Mesendoderm (in vitro differentiated cells): ENCODE data around the gene ADCK1.

ENCODE experiments used
- DNase-seq: peaks from one replicate; pipeline ENCODE4 v3.0.0; 2013
- H2AK5ac ChIP-seq: 2 replicates; pipeline ENCODE4 v1.6.1; 2013; ENCODE audit warnings: low read length, inconsistent platforms
- H2BK120ac ChIP-seq: 2 replicates; pipeline ENCODE4 v1.6.1; 2013; ENCODE audit warnings: low read depth, mild to moderate bottlenecking, low read length, moderate library complexity, mixed read lengths
- H2BK15ac ChIP-seq: replicated peaks from 2 replicates; pipeline ENCODE4 v1.6.1; 2013; ENCODE audit warnings: low read depth, mild to moderate bottlenecking, moderate library complexity
- H2BK5ac ChIP-seq: 2 replicates; pipeline ENCODE4 v1.6.1; 2013; ENCODE audit warnings: low read length, inconsistent platforms
- H3K18ac ChIP-seq: 2 replicates; pipeline ENCODE4 v1.6.1; 2013; ENCODE audit warnings: mild to moderate bottlenecking, low read length, mixed read lengths
- H3K23ac ChIP-seq: one replicate; pipeline ENCODE4 v1.6.1; 2013; ENCODE audit warnings: low read length
- H3K27ac ChIP-seq: 2 replicates; pipeline ENCODE4 v1.5.1; 2013; ENCODE audit warnings: low read depth, mild to moderate bottlenecking, inconsistent platforms, low read length, moderate library complexity
- H3K27me3 ChIP-seq: 2 replicates; pipeline ENCODE4 v1.6.1; 2013; ENCODE audit warnings: low read length, control low read depth, mild to moderate bottlenecking, inconsistent platforms; ENCODE audit not compliant: insufficient read depth, poor library complexity
- H3K36me3 ChIP-seq: 2 replicates; pipeline ENCODE4 v1.6.1; 2013; ENCODE audit warnings: low read length, inconsistent platforms; ENCODE audit not compliant: control insufficient read depth, insufficient read depth
- H3K4ac ChIP-seq: one replicate; pipeline ENCODE4 v1.6.1; 2013; ENCODE audit warnings: low read depth, mild to moderate bottlenecking, low read length, moderate library complexity
- H3K4me1 ChIP-seq: 2 replicates; pipeline ENCODE4 v1.6.1; 2013; ENCODE audit warnings: low read depth, low read length, inconsistent platforms; ENCODE audit not compliant: control insufficient read depth
- H3K4me2 ChIP-seq: 2 replicates; pipeline ENCODE4 v1.6.1; 2013; ENCODE audit warnings: low read length
- H3K4me3 ChIP-seq: 2 replicates; pipeline ENCODE4 v1.5.1; 2013; ENCODE audit warnings: mild to moderate bottlenecking, low read length
- H3K56ac ChIP-seq: one replicate; pipeline ENCODE4 v1.6.1; 2013; ENCODE audit warnings: low read length
- H3K79me1 ChIP-seq: 2 replicates; pipeline ENCODE4 v1.6.1; 2013; ENCODE audit warnings: low read length, inconsistent platforms
- H3K79me2 ChIP-seq: 2 replicates; pipeline ENCODE4 v1.6.1; 2013; ENCODE audit warnings: mild to moderate bottlenecking, low read length; ENCODE audit not compliant: control insufficient read depth, insufficient read depth
- H3K9ac ChIP-seq: 2 replicates; pipeline ENCODE4 v1.6.1; 2013; ENCODE audit warnings: low read length, inconsistent platforms
- H4K5ac ChIP-seq: one replicate; pipeline ENCODE4 v1.6.1; 2013; ENCODE audit warnings: low read length
- H4K8ac ChIP-seq: one replicate; pipeline ENCODE4 v1.6.1; 2013; ENCODE audit warnings: low read depth, mild to moderate bottlenecking, control low read depth, low read length, moderate library complexity
- WGBS: extraction: QIAGEN DNeasy Blood & Tissue Kit; methylation state at CpG from one replicate; pipeline ENCODE4 v1.1.7; 2013; ENCODE audit warnings: low lambda C conversion rate, missing lambda C conversion rate; ENCODE audit not compliant: insufficient coverage; ENCODE audit errors: extremely low coverage; 5-methylcytosine and 5-hydroxymethylcytosine counted together

ADCK1 gene

GRCh38 chr14:77902811-77903210 is 102.9 kb downstream of the ADCK1 start:
- H3K4me2 ChIP-seq, result no peak overlapping the region
- no peaks in the 10 kb centered on the region for H3K79me1 ChIP-seq
- no peak overlapping the region for H3K4ac ChIP-seq
- no peaks in the 10 kb centered on the region for H3K27me3 ChIP-seq
- no peak overlapping the region for H3K27ac ChIP-seq
- no peak for DNase-seq
- no peak overlapping the region for H2BK5ac ChIP-seq
- no peak overlapping the region for H2BK120ac ChIP-seq
- no peak overlapping the region for H3K56ac ChIP-seq
- no peak overlapping the region for H3K18ac ChIP-seq
- H3K36me3 ChIP-seq, result no peaks in the 10 kb centered on the region
- no peak overlapping the region for H2BK15ac ChIP-seq
- WGBS, result no CpG with 5 or more reads among the region's 1 CpG
- no peak overlapping the region for H3K4me3 ChIP-seq
- no peak overlapping the region for H3K23ac ChIP-seq
- H3K4me1 ChIP-seq, result no peaks in the 10 kb centered on the region
- H4K8ac ChIP-seq, result no peak overlapping the region
- no peak overlapping the region for H4K5ac ChIP-seq
- H3K79me2 ChIP-seq, result no peaks in the 10 kb centered on the region
- no peak overlapping the region for H2AK5ac ChIP-seq
- no peak overlapping the region for H3K9ac ChIP-seq

- Histone ChIP-seq H3K4me3 (no peak overlapping the region), H3K18ac (no peak overlapping the region), H4K5ac (no peak overlapping the region), H3K79me1 (no peaks in the 10 kb centered on the region), H3K36me3 (no peaks in the 10 kb centered on the region), H3K27ac (no peak overlapping the region), H3K27me3 (no peaks in the 10 kb centered on the region), H3K56ac (no peak overlapping the region), H3K4me1 (no peaks in the 10 kb centered on the region), H3K79me2 (no peaks in the 10 kb centered on the region), H2AK5ac (no peak overlapping the region), H3K4ac (no peak overlapping the region), H2BK120ac (no peak overlapping the region), H3K23ac (no peak overlapping the region), H3K9ac (no peak overlapping the region), H4K8ac (no peak overlapping the region), H3K4me2 (no peak overlapping the region), H2BK15ac (no peak overlapping the region), H2BK5ac (no peak overlapping the region)
- no peak for DNase-seq
- no CpG with 5 or more reads among the region's 6 CpGs for WGBS
Observed at GRCh38 chr14:77903221-77903620, 103.3 kb downstream of the ADCK1 start.

DNA sequence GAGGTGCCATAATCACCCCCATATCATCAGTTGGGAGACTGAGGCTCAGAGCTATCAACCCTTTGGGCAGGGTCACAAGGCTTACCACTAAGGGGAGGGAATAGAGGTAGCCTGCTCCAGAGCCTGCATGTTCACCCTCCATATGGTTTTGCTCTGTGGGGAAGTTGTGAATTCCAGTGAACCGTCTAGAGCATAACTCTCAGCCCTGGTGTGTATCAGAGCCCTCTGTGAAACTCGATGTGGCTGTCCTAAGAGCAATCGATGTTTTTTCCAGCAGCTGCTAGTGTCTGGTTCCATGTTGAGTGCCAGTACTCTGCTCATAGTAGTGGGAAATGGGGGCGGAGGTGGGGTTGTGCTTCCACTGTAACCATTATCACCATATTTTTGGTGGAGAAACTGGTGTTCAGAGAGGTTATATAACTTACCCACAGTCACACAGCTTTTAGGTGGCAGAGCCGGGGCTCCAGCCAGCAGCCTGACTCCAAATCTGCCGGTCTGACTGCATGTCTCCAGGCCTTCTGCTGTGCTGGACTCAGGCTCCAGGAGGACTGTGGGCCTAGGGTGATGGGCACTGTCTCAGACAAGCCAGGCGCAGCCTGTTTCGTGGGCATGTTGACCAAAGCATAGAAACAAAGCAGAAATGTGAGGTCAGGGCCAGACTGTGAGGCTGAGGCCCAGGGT is 104.2 kb downstream of the ADCK1 start:
- H2BK15ac ChIP-seq, result no peak overlapping the region
- no peak overlapping the region for H2BK5ac ChIP-seq
- H3K4ac ChIP-seq, result no peak overlapping the region

GRCh38 chr14:77906446-77906845 is 106.5 kb downstream of the ADCK1 start:
- WGBS, result no CpG with 5 or more reads among the region's 1 CpG
- Histone ChIP-seq H4K5ac (no peak overlapping the region), H3K79me2 (no peaks in the 10 kb centered on the region), H3K36me3 (no peaks in the 10 kb centered on the region), H3K79me1 (no peaks in the 10 kb centered on the region), H3K27me3 (no peaks in the 10 kb centered on the region), H2AK5ac (no peak overlapping the region), H2BK5ac (no peak overlapping the region), H3K23ac (no peak overlapping the region), H3K9ac (no peak overlapping the region), H3K18ac (no peak overlapping the region), H3K27ac (no peak overlapping the region), H3K4ac (no peak overlapping the region), H4K8ac (no peak overlapping the region), H2BK15ac (no peak overlapping the region), H3K4me2 (no peak overlapping the region), H3K4me3 (no peak overlapping the region), H2BK120ac (no peak overlapping the region), H3K56ac (no peak overlapping the region), H3K4me1 (no peaks in the 10 kb centered on the region)
- no peak for DNase-seq

More for the DNA sequence above, 104.2 kb downstream of the ADCK1 start:
- Histone ChIP-seq H3K23ac (no peak overlapping the region), H3K18ac (no peak overlapping the region), H3K4me1 (no peaks in the 10 kb centered on the region), H3K27me3 (no peaks in the 10 kb centered on the region), H2BK120ac (no peak overlapping the region), H3K79me2 (no peaks in the 10 kb centered on the region), H3K9ac (no peak overlapping the region), H3K36me3 (no peaks in the 10 kb centered on the region), H3K56ac (no peak overlapping the region), H4K5ac (no peak overlapping the region), H2AK5ac (no peak overlapping the region), H3K27ac (no peak overlapping the region), H3K4me2 (no peak overlapping the region), H3K79me1 (no peaks in the 10 kb centered on the region), H4K8ac (no peak overlapping the region), H3K4me3 (no peak overlapping the region)
- DNase-seq, result no peak
- WGBS, result no CpG with 5 or more reads among the region's 8 CpGs

DNA sequence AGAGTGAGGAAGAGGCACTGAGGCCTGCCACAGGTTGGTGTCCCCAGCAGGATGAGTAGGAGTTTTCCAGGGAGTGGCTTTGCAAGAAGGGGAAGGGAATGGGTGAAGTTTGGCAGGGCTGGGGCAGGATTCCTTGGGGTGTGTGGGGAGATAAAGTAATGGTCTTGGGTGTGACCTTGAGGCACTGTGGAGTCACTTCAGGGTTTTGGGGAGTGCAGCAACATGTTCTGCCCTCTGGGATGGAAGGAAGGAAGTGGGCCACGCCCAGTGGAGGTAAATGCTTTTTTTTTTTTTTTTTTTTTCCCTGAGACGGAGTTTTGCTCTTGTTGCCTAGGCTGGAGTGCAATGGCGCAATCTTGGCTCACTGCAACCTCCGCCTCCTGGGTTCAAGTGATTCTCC is 108.9 kb downstream of the ADCK1 start:
- no peak overlapping the region for H2AK5ac ChIP-seq
- no peak overlapping the region for H3K9ac ChIP-seq
- H3K23ac ChIP-seq, result no peak overlapping the region
- H3K27me3 ChIP-seq, result no peaks in the 10 kb centered on the region
- H2BK120ac ChIP-seq, result no peak overlapping the region
- no peak overlapping the region for H3K4me3 ChIP-seq
- H3K56ac ChIP-seq, result no peak overlapping the region
- H2BK5ac ChIP-seq, result no peak overlapping the region
- no peak overlapping the region for H4K5ac ChIP-seq
- no peaks in the 10 kb centered on the region for H3K36me3 ChIP-seq
- H2BK15ac ChIP-seq, result no peak overlapping the region
- no peak overlapping the region for H3K18ac ChIP-seq
- peaks cover 4% of the 10 kb centered on the region for H3K4me1 ChIP-seq
- no peaks in the 10 kb centered on the region for H3K79me2 ChIP-seq
- no peak for DNase-seq
- H3K79me1 ChIP-seq, result no peaks in the 10 kb centered on the region
- no peak overlapping the region for H3K27ac ChIP-seq
- no peak overlapping the region for H3K4me2 ChIP-seq
- H3K4ac ChIP-seq, result no peak overlapping the region
- no peak overlapping the region for H4K8ac ChIP-seq
- WGBS, result no CpG with 5 or more reads among the region's 4 CpGs

DNA sequence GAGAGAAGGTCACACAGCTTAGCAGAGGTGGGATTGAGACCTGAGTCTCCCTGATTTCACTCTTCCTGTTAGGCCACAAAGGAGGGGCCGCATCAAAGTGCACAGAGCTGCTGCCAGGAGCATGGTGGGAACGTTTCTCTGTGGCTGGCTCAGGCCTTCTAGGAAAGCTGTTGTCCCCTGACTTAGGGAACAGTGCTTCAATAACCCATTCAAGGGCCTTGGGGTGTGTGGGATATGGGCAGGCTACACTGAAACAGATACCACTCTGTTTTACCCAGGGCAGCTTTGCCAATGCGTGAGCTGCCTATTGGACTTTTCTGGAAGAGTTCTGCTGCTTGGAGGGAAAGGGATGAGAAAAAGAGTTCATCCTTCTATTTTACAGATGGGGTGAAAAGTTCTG is 110.0 kb downstream of the ADCK1 start:
- H3K79me1 ChIP-seq, result no peaks in the 10 kb centered on the region
- H3K27me3 ChIP-seq, result no peaks in the 10 kb centered on the region
- no peak overlapping the region for H3K4ac ChIP-seq
- no peak overlapping the region for H2BK15ac ChIP-seq
- H2BK120ac ChIP-seq, result no peak overlapping the region
- H3K36me3 ChIP-seq, result no peaks in the 10 kb centered on the region
- H3K27ac ChIP-seq, result no peak overlapping the region
- H3K4me2 ChIP-seq, result no peak overlapping the region
- no peak overlapping the region for H4K8ac ChIP-seq
- H3K4me3 ChIP-seq, result no peak overlapping the region
- no CpG with 5 or more reads among the region's 3 CpGs for WGBS
- peaks cover 13% of the 10 kb centered on the region for H3K4me1 ChIP-seq
- H3K9ac ChIP-seq, result no peak overlapping the region
- no peak overlapping the region for H4K5ac ChIP-seq
- H2AK5ac ChIP-seq, result no peak overlapping the region
- H3K56ac ChIP-seq, result no peak overlapping the region
- no peak overlapping the region for H3K23ac ChIP-seq
- no peak overlapping the region for H3K18ac ChIP-seq
- no peaks in the 10 kb centered on the region for H3K79me2 ChIP-seq
- DNase-seq, result no peak
- no peak overlapping the region for H2BK5ac ChIP-seq
